Prostate gland (tissue), 2 donors: ENCODE results near the gene S100A5. TPM values are rescaled to one million over a fixed set of nuclear protein-coding genes. Genes with fewer than 3 reads are reported as not detected.

Experiments used
- DNase-seq: peaks from one replicate; pipeline ENCODE4 v3.0.0-alpha.2; 2019; ENCODE audit warnings: low spot score
- H3K27ac ChIP-seq, 2 donors: fragments of 200-600 bp; sonication (generic); 2 replicates each; pipeline ENCODE4 v1.5.1; 2017 to 2019
- H3K27me3 ChIP-seq: fragments of 200-600 bp; sonication (generic); replicated peaks from 2 replicates; pipeline ENCODE4 v1.5.1; 2019; ENCODE audit not compliant: insufficient read depth
- H3K36me3 ChIP-seq, 2 donors: fragments of 200-600 bp; sonication (generic); 1 replicate in 1 of 2; 2 replicates in 1 of 2; pipeline versions ENCODE4 v1.5.1 to v1.8.1; 2017 to 2019
- H3K4me1 ChIP-seq: fragments of 200-600 bp; sonication (generic); replicated peaks from 2 replicates; pipeline ENCODE4 v1.5.1; 2019
- H3K4me3 ChIP-seq, 2 donors: fragments of 200-600 bp; sonication (generic); 2 replicates each; pipeline ENCODE4 v1.5.1; 2017 to 2019
- H3K9me3 ChIP-seq: fragments of 200-600 bp; sonication (generic); 2 replicates; pipeline ENCODE4 v1.5.1; 2017
- CTCF ChIP-seq, 4 experiments: fragments of 200-600 bp in 2 of 4; fragments of 450-650 bp in 2 of 4; sonication (generic) in 2 of 4; IDR thresholded peaks; 1 replicate in 3 of 4; 2 replicates in 1 of 4; pipeline ENCODE4 v1.5.1; 2016 to 2019; ENCODE audit warnings: antibody characterized with exemption in 4 of 4, mild to moderate bottlenecking in 2 of 4, moderate library complexity in 2 of 4
- POLR2A ChIP-seq: fragments of 450-650 bp; IDR thresholded peaks from one replicate; pipeline ENCODE4 v1.6.1; 2016; ENCODE audit warnings: antibody characterized with exemption, mild to moderate bottlenecking
- POLR2AphosphoS5 ChIP-seq: sonication (generic); formaldehyde crosslinking; IDR thresholded peaks from one replicate; pipeline ENCODE4 v1.6.1; 2017; ENCODE audit warnings: antibody characterized with exemption
- WGBS: methylation state at CpG from one replicate; pipeline ENCODE4 v1.1.5; 2018; 5-methylcytosine and 5-hydroxymethylcytosine counted together
- intact Hi-C: fragments of 100-400 bp; cut with DNase I; formaldehyde crosslinking; loops from one replicate; pipeline ENCODE4 v1.14.2; 2022
- total RNA-seq, 2 donors: library from RNA; depleted of rRNA; stranded (reverse); fragments of >200 nt; gene quantifications; one replicate each; pipeline ENCODE4 v1.1.0, GENCODE V29; 2016

S100A5 gene
- total RNA-seq, 2 donors from 2014 or later = not detected

GRCh38 chr1:153571706-153572105 lies 31.0 kb upstream of the S100A5 start:
- H3K9me3 ChIP-seq = no peaks in the 10 kb centered on the region
- no peak overlapping the region for H3K27ac ChIP-seq
- intact Hi-C loops = loop anchor here (5.0 kb wide), 3 partner anchors 56 to 181 kb away; partner anchors contain the start of genes ILF2, S100A1 and S100A13
- 79% methylated on average over 7 of the region's 7 CpGs for WGBS
- TF ChIP-seq CTCF (IDR thresholded peaks at IDR 0.05) = no peak
- no peak for TF ChIP-seq POLR2AphosphoS5
- no peak for TF ChIP-seq POLR2A
- peaks cover 1% of the 10 kb centered on the region for H3K4me1 ChIP-seq
- DNase-seq = no peak
- no peaks in the 10 kb centered on the region for H3K27me3 ChIP-seq
- H3K4me3 ChIP-seq = no peak overlapping the region
- H3K36me3 ChIP-seq = no peaks in the 10 kb centered on the region

- WGBS = 95% methylated on average over 5 of the region's 5 CpGs
- TF ChIP-seq POLR2AphosphoS5 = no peak
- no peak for TF ChIP-seq POLR2A
- no peak for TF ChIP-seq CTCF (IDR thresholded peaks at IDR 0.05)
- no peak overlapping the region for H3K27ac ChIP-seq
- intact Hi-C loops = loop anchor here (5.0 kb wide), 3 partner anchors 56 to 181 kb away; partner anchors contain the start of genes ILF2, S100A1 and S100A13
- DNase-seq = no peak
- H3K4me3 ChIP-seq = no peak overlapping the region
- no peaks in the 10 kb centered on the region for H3K27me3 ChIP-seq
- H3K4me1 ChIP-seq = peaks cover 3% of the 10 kb centered on the region
- no peaks in the 10 kb centered on the region for H3K36me3 ChIP-seq
- no peaks in the 10 kb centered on the region for H3K9me3 ChIP-seq
Measured at GRCh38 chr1:153570874-153571273, 30.1 kb upstream of the S100A5 start.

GRCh38 chr1:153569465-153569864 lies 28.7 kb upstream of the S100A5 start:
- H3K9me3 ChIP-seq = no peaks in the 10 kb centered on the region
- H3K4me3 ChIP-seq = no peak overlapping the region
- DNase-seq = no peak
- no peaks in the 10 kb centered on the region for H3K27me3 ChIP-seq
- no peaks in the 10 kb centered on the region for H3K36me3 ChIP-seq
- WGBS = 90% methylated on average over 8 of the region's 8 CpGs
- TF ChIP-seq POLR2AphosphoS5 (no peak), CTCF (IDR thresholded peaks at IDR 0.05) (no peak), POLR2A (no peak)
- H3K27ac ChIP-seq = no peak overlapping the region
- intact Hi-C loops = loop anchor here (5.0 kb wide), 1 partner anchor 217 kb away; no protein-coding TSS in a partner anchor
- peaks cover 3% of the 10 kb centered on the region for H3K4me1 ChIP-seq

- Histone ChIP-seq H3K4me1 (peaks cover 3% of the 10 kb centered on the region), H3K4me3 (no peak overlapping the region)
- WGBS = 15% methylated on average over 25 of the region's 25 CpGs
Measured at GRCh38 chr1:153568367-153569099, 27.8 kb upstream of the S100A5 start.

More at GRCh38 chr1:153568367-153569099, 27.8 kb upstream of the S100A5 start:
- peak; percentile 83 for DNase-seq
- intact Hi-C loops = loop anchor here (1.0 to 5.0 kb wide), 3 partner anchors 35 to 216 kb away; no protein-coding TSS in a partner anchor
- Histone ChIP-seq H3K27me3 (no peaks in the 10 kb centered on the region), H3K9me3 (no peaks in the 10 kb centered on the region), H3K27ac (peak overlapping the region; percentile 66 to 86), H3K36me3 (no peaks in the 10 kb centered on the region)
- TF ChIP-seq POLR2A = peak; percentile 24
- TF ChIP-seq POLR2AphosphoS5 = peak; percentile 79
- TF ChIP-seq CTCF (IDR thresholded peaks at IDR 0.05) = peak; percentile 96 to 99 (median 98)
